Keratinocyte (primary cell): ENCODE results near the gene CCBE1. TPM values are rescaled to one million over a fixed set of nuclear protein-coding genes. Genes with fewer than 3 reads are reported as not detected.

Source experiments
- DNase-seq: peaks from one replicate; pipeline ENCODE4 v3.0.0-alpha.2; 2011; ENCODE audit warnings: low read depth, missing footprints, low spot score
- FAIRE-seq: peaks from 2 replicates; lab custom pipeline; 2011; peaks lifted over from hg19 to GRCh38; lab: Jason Lieb, UNC
- H2AFZ ChIP-seq: 2 replicates; pipeline ENCODE4 v1.6.0; 2012; ENCODE audit warnings: low read length, control low read depth, inconsistent platforms; ENCODE audit not compliant: control insufficient read depth
- H3K27ac ChIP-seq: 2 replicates; pipeline ENCODE4 v1.5.1; 2011; ENCODE audit warnings: low read length; ENCODE audit not compliant: control insufficient read depth, insufficient read depth
- H3K27me3 ChIP-seq: 3 replicates; pipeline ENCODE4 v1.6.0; 2011; ENCODE audit warnings: low read length; ENCODE audit not compliant: control insufficient read depth, insufficient read depth; ENCODE audit errors: extremely low read depth
- H3K36me3 ChIP-seq, 2 experiments: 2 replicates in 1 of 2; 3 replicates in 1 of 2; pipeline ENCODE4 v1.5.1; 2011; ENCODE audit warnings: low read length in 2 of 2, mild to moderate bottlenecking in 1 of 2; ENCODE audit not compliant: control insufficient read depth in 2 of 2, insufficient read depth in 2 of 2; ENCODE audit errors: extremely low read depth in 1 of 2
- H3K4me1 ChIP-seq: 3 replicates; pipeline ENCODE4 v1.5.1; 2011; ENCODE audit warnings: low read length; ENCODE audit not compliant: control insufficient read depth, insufficient read depth; ENCODE audit errors: extremely low read depth
- H3K4me2 ChIP-seq: 3 replicates; pipeline ENCODE4 v1.6.0; 2011; ENCODE audit warnings: low read depth, low read length; ENCODE audit not compliant: control insufficient read depth, insufficient read depth; ENCODE audit errors: extremely low read depth
- H3K4me3 ChIP-seq, 3 experiments: fragments of 200-600 bp in 1 of 3; sonication (generic) in 1 of 3; 2 replicates in 2 of 3; 3 replicates in 1 of 3; pipeline ENCODE4 v1.5.1; 2011 to 2016; ENCODE audit warnings: low read length in 3 of 3, mild to moderate bottlenecking in 3 of 3, control low read depth in 2 of 3, inconsistent platforms in 1 of 3, low read depth in 1 of 3, mixed read lengths in 1 of 3, mixed run types in 1 of 3, moderate library complexity in 1 of 3; ENCODE audit not compliant: control insufficient read depth in 2 of 3, insufficient read depth in 2 of 3; ENCODE audit errors: extremely low read depth in 1 of 3
- H3K79me2 ChIP-seq: 2 replicates; pipeline ENCODE4 v1.6.0; 2012; ENCODE audit warnings: low read length; ENCODE audit not compliant: control insufficient read depth, insufficient read depth
- H3K9ac ChIP-seq: 3 replicates; pipeline ENCODE4 v1.6.0; 2011; ENCODE audit warnings: low read length; ENCODE audit not compliant: control insufficient read depth, insufficient read depth; ENCODE audit errors: extremely low read depth
- H3K9me1 ChIP-seq: 3 replicates; pipeline ENCODE4 v1.6.0; 2011; ENCODE audit warnings: low read length; ENCODE audit not compliant: control insufficient read depth, insufficient read depth; ENCODE audit errors: extremely low read depth
- H3K9me3 ChIP-seq: 2 replicates; pipeline ENCODE4 v1.5.1; 2012; ENCODE audit warnings: low read depth, low read length; ENCODE audit not compliant: control insufficient read depth
- H4K20me1 ChIP-seq: 3 replicates; pipeline ENCODE4 v1.6.0; 2011; ENCODE audit warnings: low read length; ENCODE audit not compliant: control insufficient read depth, insufficient read depth; ENCODE audit errors: extremely low read depth
- CTCF ChIP-seq, 3 experiments: IDR thresholded peaks in 1 of 3; conservative IDR thresholded peaks in 1 of 3; optimal IDR thresholded peaks in 1 of 3; 2 replicates in 2 of 3; 3 replicates in 1 of 3; pipeline versions ENCODE3 to v1.5.1; 2011; ENCODE audit warnings: low read length in 3 of 3, mild to moderate bottlenecking in 3 of 3, moderate library complexity in 2 of 3, control low read depth in 1 of 3, inconsistent platforms in 1 of 3; ENCODE audit not compliant: insufficient read depth in 2 of 3; ENCODE audit errors: extremely low read depth in 1 of 3
- EZH2 ChIP-seq: IDR thresholded peaks from one replicate; pipeline ENCODE4 v1.6.1; 2012; ENCODE audit warnings: inconsistent platforms, mild to moderate bottlenecking, low read length, moderate library complexity
- dilution Hi-C: fragments of 300-500 bp; cut with MboI; formaldehyde crosslinking; loops from one replicate; pipeline ENCODE4 v1.7.0; 2020; ENCODE audit warnings: low sequenced_read_pairs; ENCODE audit not compliant: extremely low pct_ligation_motif_present
- polyA plus RNA-seq, 5 experiments: library from polyadenylated mRNA; depleted of rRNA in 3 of 5; stranded (reverse) in 3 of 5; stranded (forward) in 1 of 5; unstranded in 1 of 5; fragments of >200 nt; gene quantifications; 1 replicate in 1 of 5; 2 replicates in 3 of 5; 3 replicates in 1 of 5; pipeline versions ENCODE4 v1.2.1 to v1.2.3, GENCODE V29; 2011 to 2012; ENCODE audit warnings: missing spikeins in 2 of 5, low read depth in 1 of 5, low replicate concordance in 1 of 5

The CCBE1 gene
- polyA plus RNA-seq, 1 donor (not counting 4 experiments of a cell fraction or from before 2014, with no cell fraction given), result 20.1 TPM

- Histone ChIP-seq H3K4me1 (no peaks in the 10 kb centered on the region), H3K9me3 (no peaks in the 10 kb centered on the region), H3K79me2 (no peaks in the 10 kb centered on the region), H3K9me1 (no peaks in the 10 kb centered on the region), H3K9ac (no peak overlapping the region), H3K27ac (no peak overlapping the region), H4K20me1 (no peaks in the 10 kb centered on the region), H2AFZ (no peak overlapping the region), H3K4me3 (no peak overlapping the region), H3K36me3 (no peaks in the 10 kb centered on the region), H3K27me3 (peaks cover 8% of the 10 kb centered on the region), H3K4me2 (no peak overlapping the region)
- DNase-seq (no peak), FAIRE-seq (no peak)
- TF ChIP-seq EZH2 (no peak), CTCF (optimal IDR thresholded peaks at IDR 0.05 in 1 of 3, IDR thresholded peaks at IDR 0.05 in 1 of 3, conservative IDR thresholded peaks at IDR 0.05 in 1 of 3; ENCODE audit: extremely low read depth in 1 of 3, insufficient read depth in 2 of 3, low read length in 3 of 3) (no peak)
- dilution Hi-C loops, result no loop called here
Observed at GRCh38 chr18:59423259-59423658, 274.0 kb downstream of the CCBE1 start.

GRCh38 chr18:59420244-59420643 lies 277.0 kb downstream of the CCBE1 start:
- FAIRE-seq, result no peak
- H2AFZ ChIP-seq, result no peak overlapping the region
- no peaks in the 10 kb centered on the region for H3K9me1 ChIP-seq
- DNase-seq, result no peak
- no peak overlapping the region for H3K4me3 ChIP-seq
- no peaks in the 10 kb centered on the region for H3K79me2 ChIP-seq
- dilution Hi-C loops, result no loop called here
- H4K20me1 ChIP-seq, result no peaks in the 10 kb centered on the region
- no peak for TF ChIP-seq CTCF (optimal IDR thresholded peaks at IDR 0.05 in 1 of 3, IDR thresholded peaks at IDR 0.05 in 1 of 3, conservative IDR thresholded peaks at IDR 0.05 in 1 of 3; ENCODE audit: extremely low read depth in 1 of 3, insufficient read depth in 2 of 3, low read length in 3 of 3)
- TF ChIP-seq EZH2, result no peak
- no peak overlapping the region for H3K4me2 ChIP-seq
- H3K9me3 ChIP-seq, result no peaks in the 10 kb centered on the region
- H3K36me3 ChIP-seq, result no peaks in the 10 kb centered on the region
- H3K9ac ChIP-seq, result no peak overlapping the region
- no peak overlapping the region for H3K27ac ChIP-seq
- peaks cover 10% of the 10 kb centered on the region for H3K27me3 ChIP-seq
- no peaks in the 10 kb centered on the region for H3K4me1 ChIP-seq
